ENCODE results near the gene ADO. TPM values are rescaled to one million over a fixed set of nuclear protein-coding genes. Genes with fewer than 3 reads are reported as not detected.

The ADO gene
- total and polyA plus RNA-seq, 10 donors = 9.0 to 21.2 (median 18.2) TPM

- no peak overlapping the region for H3K27ac ChIP-seq
- intact Hi-C loops (cut with DNase I; ENCODE audit: low total_unique reads) = no loop called here
- H3K36me3 ChIP-seq = no peaks in the 10 kb centered on the region
- WGBS, 5 donors = 59 to 80% (median 74%) methylated on average over 4 of the region's 4 CpGs
- no peak overlapping the region for H3K4me3 ChIP-seq
- no peak for TF ChIP-seq POLR2AphosphoS5 (IDR thresholded peaks at IDR 0.05)
- no peak for TF ChIP-seq CTCF (IDR thresholded peaks at IDR 0.05 in 8 of 11, conservative IDR thresholded peaks at IDR 0.05 in 3 of 11)
- no peak for TF ChIP-seq POLR2A (IDR thresholded peaks at IDR 0.05)
- no peak for DNase-seq
- H3K27me3 ChIP-seq (replicated peaks in 1 of 7) = no peaks in the 10 kb centered on the region
- H3K9me3 ChIP-seq = no peaks in the 10 kb centered on the region
- H3K4me1 ChIP-seq = peaks cover 4 to 63% (median 29%) of the 10 kb centered on the region in 6 donors
Measured at GRCh38 chr10:62856021-62856420, 51.5 kb downstream of the ADO start.

Other genes with a start within 250 kb of the ADO start
- gene EGR2, start 11.6 kb downstream of the ADO start, total RNA-seq = 10 to 100 TPM in 2 of 7 donors, 1 to 10 TPM in 4, under 1 TPM in 1; 0.94 to 16.8 (median 3.3) TPM
- gene EGR2, start 11.6 kb downstream of the ADO start, polyA plus RNA-seq = 1 to 10 TPM; 1.5 to 6.3 (median 3.1) TPM